Heart right ventricle (tissue), 16 donors: ENCODE results near the gene MAP4K4. TPM values are rescaled to one million over a fixed set of nuclear protein-coding genes. Genes with fewer than 3 reads are reported as not detected.

ENCODE experiments used
- ATAC-seq, 8 donors: fragments of 200-7000 bp; cut with Tn5 transposase; one replicate each; pipeline ENCODE4 v1.9.1; 2020; ENCODE audit warnings: mild to moderate bottlenecking in 8 of 8, moderate library complexity in 8 of 8, moderate number of reproducible peaks in 1 of 8
- DNase-seq, 2 donors: peaks; one replicate each; pipeline ENCODE4 v3.0.0-alpha.2; 2020
- H3K27ac ChIP-seq, 10 donors: fragments of 200-600 bp; sonication (generic) in 2 of 10; one replicate each; pipeline versions ENCODE4 v1.5.0 to v1.8.0; 2020 to 2022; ENCODE audit warnings: mild to moderate bottlenecking in 3 of 10
- H3K27me3 ChIP-seq, 7 donors: fragments of 200-600 bp; one replicate each; pipeline ENCODE4 v1.8.0; 2021 to 2022; ENCODE audit warnings: mild to moderate bottlenecking in 2 of 7
- H3K36me3 ChIP-seq, 9 donors: fragments of 200-600 bp; sonication (generic) in 1 of 9; one replicate each; pipeline versions ENCODE4 v1.5.0 to v1.8.0; 2020 to 2022; ENCODE audit warnings: mild to moderate bottlenecking in 2 of 9
- H3K4me1 ChIP-seq, 9 donors: fragments of 200-600 bp; sonication (generic) in 1 of 9; one replicate each; pipeline versions ENCODE4 v1.5.0 to v1.8.0; 2020 to 2022; ENCODE audit warnings: mild to moderate bottlenecking in 4 of 9
- H3K4me3 ChIP-seq, 10 donors: fragments of 200-600 bp; sonication (generic) in 2 of 10; one replicate each; pipeline versions ENCODE4 v1.5.0 to v1.8.0; 2020 to 2022; ENCODE audit warnings: mild to moderate bottlenecking in 7 of 10, moderate library complexity in 2 of 10
- H3K9me3 ChIP-seq, 11 donors: fragments of 200-600 bp in 10 of 11; sonication (generic) in 2 of 11; one replicate each; pipeline versions ENCODE4 v1.5.0 to v1.8.0; 2013 to 2022; ENCODE audit warnings: mild to moderate bottlenecking in 2 of 11, control low read depth in 1 of 11, moderate library complexity in 1 of 11
- CTCF ChIP-seq, 9 donors: fragments of 200-600 bp; sonication (generic) in 2 of 9; IDR thresholded peaks; one replicate each; pipeline versions ENCODE4 v1.5.0 to v1.8.0; 2021 to 2022; ENCODE audit warnings: antibody characterized with exemption in 9 of 9, mild to moderate bottlenecking in 5 of 9, moderate library complexity in 1 of 9
- WGBS, 2 donors: extraction: QIAGEN DNeasy Blood & Tissue Kit; methylation state at CpG; one replicate each; pipeline ENCODE4 v1.1.7; 2013; ENCODE audit warnings: inconsistent platforms in 1 of 2; 5-methylcytosine and 5-hydroxymethylcytosine counted together
- intact Hi-C, 10 donors: fragments of 100-400 bp; cut with DNase I; formaldehyde crosslinking; loops; one replicate each; pipeline versions ENCODE4 v1.11.1 to v1.14.2; 2022
- polyA plus RNA-seq, 2 donors: library from polyadenylated mRNA; stranded (reverse); fragments of 200-250 nt; gene quantifications; one replicate each; pipeline ENCODE4 v1.2.3, GENCODE V29; 2013
- total RNA-seq, 10 donors: library from RNA; stranded (reverse); fragmentation: NEBNext Ultra II Directional in 3 of 10; extraction: Animal tissue kit (Norgen Biotek cat#: 25700) in 3 of 10; gene quantifications; one replicate each; pipeline versions ENCODE4 v1.2.1 to v1.2.4, GENCODE V29; 2021 to 2023
- donor health status: Arrhythmogenic right ventricular cardiomyopathy.
- donor health status: ischemic (EF 13 %, LVEDD 7.1; RV severe dilation, severe dysfunction).
- donor health status: healthy with polysubstance abuse.
- donor health status: DM: no; HTN: yes; CAD: no.
- donor health status: DM: no; HTN: no; CAD: no.
- donor health status: ischemic (EF 25% LVEDD 6.9; RV normal size, moderate dysfunction).
- donor health status: ischemic (EF 25% LVEDD 5.7; RV mildly dilated, moderate dysfunction).
- donor health status: healthy.
- donor health status: DM: yes; HTN: yes; CAD: no.
- donor health status: Ischemic cardiomyopathy.
- donor health status: ischemic (EF 35%, LVEDD 5.7; RV mildly dilated, moderate dysfunction).
- donor health status: nonischemic (EF 11% LVEDD 7.7; RV severe dilation, severe dysfunction).
- donor health status: DM: yes; HTN: yes; CAD: no.
- donor health status: PGD.
- donor health status: ischemic (EF 29% LVEDD 5.4; RV normal size, mild dysfunction).
- donor health status: nonischemic (EF 23%, LVEDD 6.1; RV moderate dilation, normal function).

Gene MAP4K4
- total and polyA plus RNA-seq, 12 donors = 44.3 to 116 (median 86.1) TPM

- H3K36me3 ChIP-seq = no peaks in the 10 kb centered on the region
- peak overlapping the region in 1 of 10 donors; percentile 52 for H3K27ac ChIP-seq
- intact Hi-C loops = no loop called here
- TF ChIP-seq CTCF (IDR thresholded peaks at IDR 0.05) = no peak
- WGBS, 2 donors = 72 to 80% methylated on average over 3 of the region's 3 CpGs
- H3K9me3 ChIP-seq = no peaks in the 10 kb centered on the region
- peaks cover 8 to 95% (median 92%) of the 10 kb centered on the region in 9 donors for H3K4me1 ChIP-seq
- no peak overlapping the region for H3K4me3 ChIP-seq
- no peaks in the 10 kb centered on the region for H3K27me3 ChIP-seq
- ATAC-seq (no peak), DNase-seq (no peak)
Measured at GRCh38 chr2:101714118-101714517, 16.6 kb downstream of the MAP4K4 start.

GRCh38 chr2:101717071-101717845 lies 19.8 kb downstream of the MAP4K4 start:
- Histone ChIP-seq H3K27ac (peak overlapping the region in 1 of 10 donors; percentile 59), H3K9me3 (no peaks in the 10 kb centered on the region), H3K4me1 (peaks cover 0 to 97% (median 89%) of the 10 kb centered on the region in 9 donors), H3K27me3 (no peaks in the 10 kb centered on the region), H3K4me3 (no peak overlapping the region), H3K36me3 (no peaks in the 10 kb centered on the region)
- intact Hi-C loops = no loop called here
- ATAC-seq (no peak), DNase-seq (no peak)
- no peak for TF ChIP-seq CTCF (IDR thresholded peaks at IDR 0.05)
- whole genome bisulfite sequencing, 2 donors = 81 to 83% methylated on average over 9 of the region's 9 CpGs

GRCh38 chr2:101718479-101718878 lies 21.0 kb downstream of the MAP4K4 start:
- H3K4me3 ChIP-seq = no peak overlapping the region
- H3K27ac ChIP-seq = peak overlapping the region in 1 of 10 donors; percentile 55
- DNase-seq = no peak
- H3K4me1 ChIP-seq = peaks cover 0 to 97% (median 85%) of the 10 kb centered on the region in 9 donors
- WGBS, 2 donors = 53 to 68% methylated on average over 1 of the region's 1 CpG
- no peak for TF ChIP-seq CTCF (IDR thresholded peaks at IDR 0.05)
- intact Hi-C loops = no loop called here
- no peaks in the 10 kb centered on the region for H3K9me3 ChIP-seq
- H3K27me3 ChIP-seq = no peaks in the 10 kb centered on the region
- no peak for ATAC-seq
- H3K36me3 ChIP-seq = no peaks in the 10 kb centered on the region

- Histone ChIP-seq H3K4me1 (peaks cover 0 to 97% (median 85%) of the 10 kb centered on the region in 9 donors), H3K4me3 (no peak overlapping the region), H3K36me3 (no peaks in the 10 kb centered on the region), H3K27ac (peak overlapping the region in 1 of 10 donors; percentile 55), H3K9me3 (no peaks in the 10 kb centered on the region), H3K27me3 (no peaks in the 10 kb centered on the region)
- DNase-seq = no peak
- intact Hi-C loops = no loop called here
- ATAC-seq = peak in 1 of 8 donors; percentile 38
- whole genome bisulfite sequencing, 2 donors = 88 to 94% methylated on average over 1 of the region's 1 CpG
- TF ChIP-seq CTCF (IDR thresholded peaks at IDR 0.05) = no peak
Measured at GRCh38 chr2:101718993-101719571, 21.6 kb downstream of the MAP4K4 start.
